HepG2 (cell line): ENCODE data around the gene MYOC. TPM values are rescaled to one million over a fixed set of nuclear protein-coding genes. Genes with fewer than 3 reads are reported as not detected.
A peak's percentile ranks its signal among the peaks of the same experiment; 100 is the strongest.

Source experiments
- ARHGAP35 ChIP-seq: sonication (generic); formaldehyde crosslinking; IDR thresholded peaks from 2 replicates; pipeline ENCODE4 v1.9.0; 2022; ENCODE audit warnings: mild to moderate bottlenecking, inconsistent platforms, moderate library complexity, missing genetic modification reagents, borderline replicate concordance
- E2F1 ChIP-seq: sonication (generic); formaldehyde crosslinking; IDR thresholded peaks from 2 replicates; pipeline ENCODE4 v1.5.0; 2020; ENCODE audit warnings: missing genetic modification reagents
- EZH2 ChIP-seq: conservative IDR thresholded peaks from 2 replicates; pipeline ENCODE4 v1.6.1; 2012; ENCODE audit warnings: mild to moderate bottlenecking, low read depth, low read length, moderate library complexity
- FOSL1 ChIP-seq: sonication (generic); formaldehyde crosslinking; IDR thresholded peaks from 2 replicates; pipeline ENCODE4 v1.9.0; 2021; ENCODE audit warnings: missing genetic modification reagents, borderline replicate concordance
- MZF1 ChIP-seq: sonication (generic); formaldehyde crosslinking; IDR thresholded peaks from 2 replicates; pipeline ENCODE4 v1.8.1; 2023; ENCODE audit warnings: mild to moderate bottlenecking, missing genetic modification reagents, borderline replicate concordance
- NFE2 ChIP-seq: sonication (generic); formaldehyde crosslinking; IDR thresholded peaks from 2 replicates; pipeline ENCODE4 v1.4.0; 2020; ENCODE audit warnings: missing genetic modification reagents
- NFE2L1 ChIP-seq: sonication (generic); formaldehyde crosslinking; IDR thresholded peaks from 2 replicates; pipeline ENCODE4 v1.4.0; 2020; ENCODE audit warnings: missing genetic modification reagents, mild to moderate bottlenecking, borderline replicate concordance
- PRPF4 ChIP-seq: fragments of 200-400 bp; formaldehyde crosslinking; IDR thresholded peaks from 2 replicates; pipeline ENCODE4 v1.6.1; 2016; ENCODE audit warnings: low read length, low read depth; ENCODE audit not compliant: poor library complexity, severe bottlenecking
- RAD51 ChIP-seq: fragments of 450-650 bp; IDR thresholded peaks from 2 replicates; pipeline ENCODE4 v1.6.1; 2016; ENCODE audit warnings: borderline replicate concordance
- RFX3 ChIP-seq: IDR thresholded peaks from 2 replicates; pipeline ENCODE4 v1.6.1; 2016; ENCODE audit warnings: missing biosample characterization, missing genetic modification reagents
- SCMH1 ChIP-seq: sonication (generic); formaldehyde crosslinking; IDR thresholded peaks from 2 replicates; pipeline ENCODE4 v1.9.0; 2021; ENCODE audit warnings: missing genetic modification reagents, mild to moderate bottlenecking, borderline replicate concordance
- SIN3A ChIP-seq: IDR thresholded peaks from 2 replicates; pipeline ENCODE4 v1.6.1; 2011; ENCODE audit warnings: low read depth, mild to moderate bottlenecking, control low read depth, low read length, borderline replicate concordance
- SKI ChIP-seq: fragments of 450-650 bp; IDR thresholded peaks from one replicate; pipeline ENCODE4 v1.6.1; 2018; ENCODE audit warnings: mild to moderate bottlenecking; ENCODE audit not compliant: partially characterized antibody
- ZFP36 ChIP-seq: fragments of 150-350 bp; IDR thresholded peaks from 2 replicates; pipeline ENCODE4 v1.6.1; 2018; ENCODE audit warnings: borderline replicate concordance, low read length, low read depth; ENCODE audit not compliant: partially characterized antibody
- ZFP37 ChIP-seq: sonication (generic); formaldehyde crosslinking; IDR thresholded peaks from 2 replicates; pipeline ENCODE4 v1.4.0; 2020; ENCODE audit warnings: missing genetic modification reagents, borderline replicate concordance
- ZNF251 ChIP-seq: sonication (generic); formaldehyde crosslinking; IDR thresholded peaks from 2 replicates; pipeline ENCODE4 v1.9.0; 2021; ENCODE audit warnings: mild to moderate bottlenecking, missing genetic modification reagents
- ZNF296 ChIP-seq: sonication (generic); formaldehyde crosslinking; conservative IDR thresholded peaks from 2 replicates; pipeline ENCODE4 v1.5.0; 2020; ENCODE audit warnings: mild to moderate bottlenecking, missing genetic modification reagents
- ZNF326 ChIP-seq: sonication (generic); formaldehyde crosslinking; IDR thresholded peaks from 2 replicates; pipeline ENCODE4 v1.4.0; 2020; ENCODE audit warnings: missing genetic modification reagents, borderline replicate concordance
- ZNF350 ChIP-seq: sonication (generic); formaldehyde crosslinking; IDR thresholded peaks from 2 replicates; pipeline ENCODE4 v1.4.0; 2020; ENCODE audit warnings: mild to moderate bottlenecking, low read depth, missing genetic modification reagents, borderline replicate concordance
- ZNF839 ChIP-seq: sonication (generic); formaldehyde crosslinking; IDR thresholded peaks from 2 replicates; pipeline ENCODE4 v1.4.0; 2020; ENCODE audit warnings: missing genetic modification reagents, mild to moderate bottlenecking, borderline replicate concordance
- polyA plus RNA-seq, 8 experiments: library from polyadenylated mRNA; depleted of rRNA in 3 of 8; stranded (reverse) in 7 of 8; unstranded in 1 of 8; fragments of >200 nt; fragmentation: Illumina TruSeq in 4 of 8; extraction: Trizol in 4 of 8; gene quantifications; 2 replicates each; pipeline versions ENCODE4 v1.2.1 to v1.2.3, GENCODE V29; 2011 to 2016; ENCODE audit warnings: low read depth in 4 of 8, missing spikeins in 1 of 8, mixed read lengths in 1 of 8; ENCODE audit not compliant: insufficient read depth in 1 of 8
- total RNA-seq, 5 experiments: library from RNA; depleted of rRNA; stranded (reverse); fragments of >200 nt; fragmentation: Illumina TruSeq; extraction: Trizol; gene quantifications; 2 replicates each; pipeline ENCODE4 v1.2.3, GENCODE V29; 2016; ENCODE audit warnings: low read depth in 1 of 5
- TF ChIP-seq, protein P1 (sequence below): IDR thresholded peaks from 2 replicates; pipeline ENCODE4 v1.4.0; 2020; ENCODE audit warnings: mild to moderate bottlenecking, missing genetic modification reagents
- TF ChIP-seq, protein P2 (sequence below), 2 experiments: IDR thresholded peaks; 2 replicates each; pipeline ENCODE4 v1.6.1; 2011 to 2012; ENCODE audit warnings: low read length in 2 of 2, borderline replicate concordance in 1 of 2, low read depth in 1 of 2, mild to moderate bottlenecking in 1 of 2, moderate library complexity in 1 of 2

MYOC gene
- total and polyA plus RNA-seq, 2 of the 13 experiments (the other 11 are each of a cell fraction or from before 2014, with no cell fraction given): not detected

DNA sequence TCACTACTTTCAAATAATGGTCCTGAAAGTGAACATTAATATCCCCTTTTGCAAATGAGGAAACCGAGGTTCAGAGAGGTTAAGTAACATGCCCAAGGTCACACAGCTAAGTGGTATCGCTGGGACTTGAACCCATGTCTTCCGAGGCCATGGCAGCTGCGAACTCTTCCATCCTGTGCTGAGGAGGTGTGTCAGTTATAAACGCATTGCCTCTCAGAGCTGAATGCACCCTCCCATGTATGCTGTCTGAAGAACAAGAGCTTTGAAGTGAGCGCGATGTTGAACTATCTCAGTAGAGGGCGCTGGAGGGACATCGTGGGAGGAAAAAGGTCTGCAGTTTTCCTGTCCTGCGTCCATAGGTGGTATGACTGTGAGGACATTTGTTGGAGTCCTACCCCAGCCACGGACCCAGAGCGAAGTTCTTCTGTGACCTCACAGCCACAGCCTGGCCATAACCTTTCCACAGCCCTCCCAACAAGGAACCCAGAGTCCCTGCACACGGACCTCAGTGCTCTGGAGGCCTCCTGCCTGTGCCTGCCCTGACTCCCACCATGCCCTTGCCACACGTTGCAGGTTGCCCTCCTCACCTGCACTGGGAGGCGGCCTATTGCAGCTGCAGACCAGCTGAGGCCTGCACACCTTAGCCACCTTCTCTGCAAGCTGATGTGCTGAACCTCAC, 7.5 kb downstream of the MYOC start (continued):
- TF ChIP-seq ZFP37 (CRISPR knock-in tag) (0 out of 2 replicates have a peak, but pooled peaks have one; percentile 47), MZF1 (CRISPR knock-in tag) (no peak), ARHGAP35 (no peak), SIN3A (no peak), RFX3 (CRISPR knock-in tag) (no peak), ZNF296 (CRISPR knock-in tag) (no peak), ZNF326 (CRISPR knock-in tag) (no peak), SCMH1 (CRISPR knock-in tag) (no peak), ZNF350 (CRISPR knock-in tag) (no peak), SKI (no peak), ZFP36 (no peak), RAD51 (no peak), E2F1 (CRISPR knock-in tag) (no peak), NFE2L1 (CRISPR knock-in tag) (no peak), NFE2 (CRISPR knock-in tag) (no peak), FOSL1 (no peak), ZNF251 (CRISPR knock-in tag) (no peak), PRPF4 (no peak), EZH2 (no peak), ZNF839 (no peak)
- TF ChIP-seq, protein P1, sequence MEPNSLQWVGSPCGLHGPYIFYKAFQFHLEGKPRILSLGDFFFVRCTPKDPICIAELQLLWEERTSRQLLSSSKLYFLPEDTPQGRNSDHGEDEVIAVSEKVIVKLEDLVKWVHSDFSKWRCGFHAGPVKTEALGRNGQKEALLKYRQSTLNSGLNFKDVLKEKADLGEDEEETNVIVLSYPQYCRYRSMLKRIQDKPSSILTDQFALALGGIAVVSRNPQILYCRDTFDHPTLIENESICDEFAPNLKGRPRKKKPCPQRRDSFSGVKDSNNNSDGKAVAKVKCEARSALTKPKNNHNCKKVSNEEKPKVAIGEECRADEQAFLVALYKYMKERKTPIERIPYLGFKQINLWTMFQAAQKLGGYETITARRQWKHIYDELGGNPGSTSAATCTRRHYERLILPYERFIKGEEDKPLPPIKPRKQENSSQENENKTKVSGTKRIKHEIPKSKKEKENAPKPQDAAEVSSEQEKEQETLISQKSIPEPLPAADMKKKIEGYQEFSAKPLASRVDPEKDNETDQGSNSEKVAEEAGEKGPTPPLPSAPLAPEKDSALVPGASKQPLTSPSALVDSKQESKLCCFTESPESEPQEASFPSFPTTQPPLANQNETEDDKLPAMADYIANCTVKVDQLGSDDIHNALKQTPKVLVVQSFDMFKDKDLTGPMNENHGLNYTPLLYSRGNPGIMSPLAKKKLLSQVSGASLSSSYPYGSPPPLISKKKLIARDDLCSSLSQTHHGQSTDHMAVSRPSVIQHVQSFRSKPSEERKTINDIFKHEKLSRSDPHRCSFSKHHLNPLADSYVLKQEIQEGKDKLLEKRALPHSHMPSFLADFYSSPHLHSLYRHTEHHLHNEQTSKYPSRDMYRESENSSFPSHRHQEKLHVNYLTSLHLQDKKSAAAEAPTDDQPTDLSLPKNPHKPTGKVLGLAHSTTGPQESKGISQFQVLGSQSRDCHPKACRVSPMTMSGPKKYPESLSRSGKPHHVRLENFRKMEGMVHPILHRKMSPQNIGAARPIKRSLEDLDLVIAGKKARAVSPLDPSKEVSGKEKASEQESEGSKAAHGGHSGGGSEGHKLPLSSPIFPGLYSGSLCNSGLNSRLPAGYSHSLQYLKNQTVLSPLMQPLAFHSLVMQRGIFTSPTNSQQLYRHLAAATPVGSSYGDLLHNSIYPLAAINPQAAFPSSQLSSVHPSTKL (CRISPR knock-in tag): peak; percentile 36; the same call in 1 of the 2 replicates
- TF ChIP-seq, protein P2, sequence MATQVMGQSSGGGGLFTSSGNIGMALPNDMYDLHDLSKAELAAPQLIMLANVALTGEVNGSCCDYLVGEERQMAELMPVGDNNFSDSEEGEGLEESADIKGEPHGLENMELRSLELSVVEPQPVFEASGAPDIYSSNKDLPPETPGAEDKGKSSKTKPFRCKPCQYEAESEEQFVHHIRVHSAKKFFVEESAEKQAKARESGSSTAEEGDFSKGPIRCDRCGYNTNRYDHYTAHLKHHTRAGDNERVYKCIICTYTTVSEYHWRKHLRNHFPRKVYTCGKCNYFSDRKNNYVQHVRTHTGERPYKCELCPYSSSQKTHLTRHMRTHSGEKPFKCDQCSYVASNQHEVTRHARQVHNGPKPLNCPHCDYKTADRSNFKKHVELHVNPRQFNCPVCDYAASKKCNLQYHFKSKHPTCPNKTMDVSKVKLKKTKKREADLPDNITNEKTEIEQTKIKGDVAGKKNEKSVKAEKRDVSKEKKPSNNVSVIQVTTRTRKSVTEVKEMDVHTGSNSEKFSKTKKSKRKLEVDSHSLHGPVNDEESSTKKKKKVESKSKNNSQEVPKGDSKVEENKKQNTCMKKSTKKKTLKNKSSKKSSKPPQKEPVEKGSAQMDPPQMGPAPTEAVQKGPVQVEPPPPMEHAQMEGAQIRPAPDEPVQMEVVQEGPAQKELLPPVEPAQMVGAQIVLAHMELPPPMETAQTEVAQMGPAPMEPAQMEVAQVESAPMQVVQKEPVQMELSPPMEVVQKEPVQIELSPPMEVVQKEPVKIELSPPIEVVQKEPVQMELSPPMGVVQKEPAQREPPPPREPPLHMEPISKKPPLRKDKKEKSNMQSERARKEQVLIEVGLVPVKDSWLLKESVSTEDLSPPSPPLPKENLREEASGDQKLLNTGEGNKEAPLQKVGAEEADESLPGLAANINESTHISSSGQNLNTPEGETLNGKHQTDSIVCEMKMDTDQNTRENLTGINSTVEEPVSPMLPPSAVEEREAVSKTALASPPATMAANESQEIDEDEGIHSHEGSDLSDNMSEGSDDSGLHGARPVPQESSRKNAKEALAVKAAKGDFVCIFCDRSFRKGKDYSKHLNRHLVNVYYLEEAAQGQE (IDR thresholded peaks at IDR 0.05; ENCODE audit: borderline replicate concordance in 1 of 2, low read depth in 1 of 2, low read length in 2 of 2): no peak
